Measurements from ENCODE around the gene HEY2. TPM values are rescaled to one million over a fixed set of nuclear protein-coding genes. Genes with fewer than 3 reads are reported as not detected.

HEY2 gene
- polyA plus RNA-seq, 2 of the 4 experiments (the other 2 are of a cell fraction), result 0.09 TPM; not detected in 1

DNA sequence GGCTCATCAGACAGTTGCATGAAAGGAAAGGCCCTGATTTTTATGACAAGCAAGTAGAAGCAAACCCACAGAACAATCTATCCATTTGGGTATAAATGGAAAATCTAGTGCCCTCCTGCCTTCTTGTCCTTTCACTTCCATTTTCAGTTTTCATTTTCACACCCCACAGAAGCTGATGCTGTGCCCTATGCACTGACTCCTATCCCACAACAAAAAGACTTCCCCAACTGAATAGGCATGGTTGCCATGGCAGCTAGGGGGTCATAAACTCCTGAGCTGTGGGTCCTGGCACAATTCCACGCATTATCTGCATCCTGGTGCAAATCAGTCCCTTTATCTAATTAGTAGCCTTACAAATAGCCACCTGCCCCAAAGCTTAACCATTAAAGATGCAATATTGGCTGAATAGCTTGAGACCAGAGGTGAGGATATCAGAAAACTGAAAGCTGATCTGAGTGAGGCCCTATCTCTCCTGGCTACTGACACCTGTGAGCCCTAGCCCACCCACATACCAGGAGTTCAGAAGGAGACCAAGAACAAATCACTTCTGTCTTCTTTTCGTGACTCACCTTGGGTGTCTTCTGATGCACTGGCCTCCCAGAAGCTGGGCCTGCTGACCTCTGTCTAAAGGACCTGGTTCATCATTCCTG lies 34.9 kb upstream of the HEY2 start:
- ATAC-seq, result no peak
- Histone ChIP-seq H3K9me3 (no peaks in the 10 kb centered on the region), H3K4me1 (no peaks in the 10 kb centered on the region), H3K4me3 (no peak overlapping the region), H3K4me2 (no peak overlapping the region), H3K27ac (no peak overlapping the region)
- ChIA-PET POLR2A (no interaction called here), CTCF (interaction anchor here (0.6 kb wide), 1 partner anchor 1495 kb away, joined by 3 read pairs; no protein-coding TSS in a partner anchor)
- no peak for TF ChIP-seq MAZ (IDR thresholded peaks at IDR 0.05; ENCODE audit: borderline replicate concordance, low read depth, low read length)
- no peak for TF ChIP-seq RARB (CRISPR knock-in tag; IDR thresholded peaks at IDR 0.05)
- TF ChIP-seq ZSCAN20 (CRISPR knock-in tag; IDR thresholded peaks at IDR 0.05), result no peak
- no peak for TF ChIP-seq HOXB5 (CRISPR knock-in tag; IDR thresholded peaks at IDR 0.05)
- no peak for TF ChIP-seq RNF2 (IDR thresholded peaks at IDR 0.05; ENCODE audit: borderline replicate concordance, low read depth)
- no peak for TF ChIP-seq RAD21 (conservative IDR thresholded peaks at IDR 0.05 in 1 of 2, IDR thresholded peaks at IDR 0.05 in 1 of 2)
- TF ChIP-seq EHMT2 (IDR thresholded peaks at IDR 0.05; ENCODE audit: low read depth), result no peak
- no peak for TF ChIP-seq FOXS1 (CRISPR knock-in tag; IDR thresholded peaks at IDR 0.05)
- no peak for TF ChIP-seq BHLHE40 (IDR thresholded peaks at IDR 0.05; ENCODE audit: low read depth, low read length)
- TF ChIP-seq RCOR1 (IDR thresholded peaks at IDR 0.05; ENCODE audit: low read depth, low read length), result no peak
- no peak for TF ChIP-seq MYC (IDR thresholded peaks at IDR 0.05; ENCODE audit: borderline replicate concordance, low read length)
- no peak for TF ChIP-seq CBX2 (IDR thresholded peaks at IDR 0.05; ENCODE audit: borderline replicate concordance, low read depth)
- TF ChIP-seq HEYL (CRISPR knock-in tag; IDR thresholded peaks at IDR 0.05), result no peak
- TF ChIP-seq ESRRA (IDR thresholded peaks at IDR 0.05; ENCODE audit: borderline replicate concordance, low read length), result no peak
- no peak for TF ChIP-seq GATA3 (IDR thresholded peaks at IDR 0.05; ENCODE audit: borderline replicate concordance)
- TF ChIP-seq, protein P1, sequence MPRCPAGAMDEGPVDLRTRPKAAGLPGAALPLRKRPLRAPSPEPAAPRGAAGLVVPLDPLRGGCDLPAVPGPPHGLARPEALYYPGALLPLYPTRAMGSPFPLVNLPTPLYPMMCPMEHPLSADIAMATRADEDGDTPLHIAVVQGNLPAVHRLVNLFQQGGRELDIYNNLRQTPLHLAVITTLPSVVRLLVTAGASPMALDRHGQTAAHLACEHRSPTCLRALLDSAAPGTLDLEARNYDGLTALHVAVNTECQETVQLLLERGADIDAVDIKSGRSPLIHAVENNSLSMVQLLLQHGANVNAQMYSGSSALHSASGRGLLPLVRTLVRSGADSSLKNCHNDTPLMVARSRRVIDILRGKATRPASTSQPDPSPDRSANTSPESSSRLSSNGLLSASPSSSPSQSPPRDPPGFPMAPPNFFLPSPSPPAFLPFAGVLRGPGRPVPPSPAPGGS (IDR thresholded peaks at IDR 0.05), result no peak
- TF ChIP-seq TFCP2L1 (CRISPR knock-in tag; IDR thresholded peaks at IDR 0.05), result no peak
- TF ChIP-seq, protein P2, sequence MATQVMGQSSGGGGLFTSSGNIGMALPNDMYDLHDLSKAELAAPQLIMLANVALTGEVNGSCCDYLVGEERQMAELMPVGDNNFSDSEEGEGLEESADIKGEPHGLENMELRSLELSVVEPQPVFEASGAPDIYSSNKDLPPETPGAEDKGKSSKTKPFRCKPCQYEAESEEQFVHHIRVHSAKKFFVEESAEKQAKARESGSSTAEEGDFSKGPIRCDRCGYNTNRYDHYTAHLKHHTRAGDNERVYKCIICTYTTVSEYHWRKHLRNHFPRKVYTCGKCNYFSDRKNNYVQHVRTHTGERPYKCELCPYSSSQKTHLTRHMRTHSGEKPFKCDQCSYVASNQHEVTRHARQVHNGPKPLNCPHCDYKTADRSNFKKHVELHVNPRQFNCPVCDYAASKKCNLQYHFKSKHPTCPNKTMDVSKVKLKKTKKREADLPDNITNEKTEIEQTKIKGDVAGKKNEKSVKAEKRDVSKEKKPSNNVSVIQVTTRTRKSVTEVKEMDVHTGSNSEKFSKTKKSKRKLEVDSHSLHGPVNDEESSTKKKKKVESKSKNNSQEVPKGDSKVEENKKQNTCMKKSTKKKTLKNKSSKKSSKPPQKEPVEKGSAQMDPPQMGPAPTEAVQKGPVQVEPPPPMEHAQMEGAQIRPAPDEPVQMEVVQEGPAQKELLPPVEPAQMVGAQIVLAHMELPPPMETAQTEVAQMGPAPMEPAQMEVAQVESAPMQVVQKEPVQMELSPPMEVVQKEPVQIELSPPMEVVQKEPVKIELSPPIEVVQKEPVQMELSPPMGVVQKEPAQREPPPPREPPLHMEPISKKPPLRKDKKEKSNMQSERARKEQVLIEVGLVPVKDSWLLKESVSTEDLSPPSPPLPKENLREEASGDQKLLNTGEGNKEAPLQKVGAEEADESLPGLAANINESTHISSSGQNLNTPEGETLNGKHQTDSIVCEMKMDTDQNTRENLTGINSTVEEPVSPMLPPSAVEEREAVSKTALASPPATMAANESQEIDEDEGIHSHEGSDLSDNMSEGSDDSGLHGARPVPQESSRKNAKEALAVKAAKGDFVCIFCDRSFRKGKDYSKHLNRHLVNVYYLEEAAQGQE (IDR thresholded peaks at IDR 0.05), result no peak
- WGBS (ENCODE audit: missing lambda C conversion rate), result 17% methylated on average over 2 of the region's 2 CpGs
- DNase-seq (ENCODE audit: low read depth in 1 of 2, low spot score in 1 of 2), result no peak
- no peak for FAIRE-seq

DNA sequence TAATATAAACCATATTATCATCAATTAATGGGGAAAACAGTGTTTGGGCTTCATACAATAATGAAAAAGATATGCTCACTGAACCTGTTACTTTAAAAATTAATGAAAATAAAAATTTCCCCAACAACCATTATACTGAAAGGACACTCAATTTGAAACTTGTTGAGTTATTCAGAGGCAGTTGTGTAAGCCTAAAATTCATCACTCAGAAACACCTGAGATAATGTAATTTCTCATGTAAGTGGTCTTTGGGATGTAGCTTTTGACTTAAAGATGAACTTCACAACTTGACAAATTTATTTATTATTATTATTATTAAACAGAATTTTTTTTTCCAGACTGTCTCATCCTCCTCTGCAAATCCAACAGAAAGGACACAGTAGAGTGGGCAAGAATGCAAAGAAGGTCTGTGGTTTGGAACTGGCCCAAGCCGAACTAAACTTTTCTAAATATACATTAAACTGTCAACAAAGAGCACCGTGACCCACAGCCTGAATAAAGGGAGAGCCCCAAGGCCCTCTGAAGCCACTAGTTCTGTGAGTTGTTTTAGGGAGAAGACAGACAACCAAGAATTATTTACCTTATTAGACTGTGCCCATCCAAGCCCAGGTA lies 32.2 kb upstream of the HEY2 start:
- no peak for ATAC-seq
- no peak for TF ChIP-seq BHLHE40 (IDR thresholded peaks at IDR 0.05; ENCODE audit: low read depth, low read length)
- no peak for TF ChIP-seq TP53 (CRISPR knock-in tag; IDR thresholded peaks at IDR 0.05)
- no peak for TF ChIP-seq ZC3H11A (IDR thresholded peaks at IDR 0.05)
- TF ChIP-seq SREBF2 (IDR thresholded peaks at IDR 0.05), result no peak
- TF ChIP-seq EHMT2 (IDR thresholded peaks at IDR 0.05; ENCODE audit: low read depth), result no peak
- no peak for TF ChIP-seq POLR2A (IDR thresholded peaks at IDR 0.05; ENCODE audit: low read length)
- no peak for TF ChIP-seq FOSL2 (IDR thresholded peaks at IDR 0.05)
- no peak for TF ChIP-seq FOSL2 (CRISPR knock-in tag; IDR thresholded peaks at IDR 0.05)
- TF ChIP-seq HOXA7 (CRISPR knock-in tag; IDR thresholded peaks at IDR 0.05), result no peak
- no peak for TF ChIP-seq HOXB13 (CRISPR knock-in tag; IDR thresholded peaks at IDR 0.05; ENCODE audit: low read depth)
- TF ChIP-seq ZSCAN20 (CRISPR knock-in tag; IDR thresholded peaks at IDR 0.05), result no peak
- TF ChIP-seq, protein P2 (IDR thresholded peaks at IDR 0.05), result no peak
- TF ChIP-seq ZFP36 (IDR thresholded peaks at IDR 0.05; ENCODE audit: borderline replicate concordance, partially characterized antibody), result no peak
- no peak for TF ChIP-seq RFX5 (IDR thresholded peaks at IDR 0.05)
- H3K9me3 ChIP-seq, result no peaks in the 10 kb centered on the region
- CTCF ChIA-PET, result no interaction called here
- DNase-seq (ENCODE audit: low read depth in 1 of 2, low spot score in 1 of 2), result no peak
- no peak overlapping the region for H3K4me3 ChIP-seq
- no peak for FAIRE-seq
- no peaks in the 10 kb centered on the region for H3K4me1 ChIP-seq
- H3K27ac ChIP-seq, result no peak overlapping the region
- H3K4me2 ChIP-seq, result no peak overlapping the region
- 16% methylated on average over 2 of the region's 2 CpGs for WGBS (ENCODE audit: missing lambda C conversion rate)
- POLR2A ChIA-PET, result no interaction called here

Data from A549 (cell line).